Measurements from ENCODE around the gene SLC12A7. TPM values are rescaled to one million over a fixed set of nuclear protein-coding genes. Genes with fewer than 3 reads are reported as not detected.
A peak's percentile ranks its signal among the peaks of the same experiment; 100 is the strongest.

SLC12A7 gene
- total and polyA plus RNA-seq, 2 of the 13 experiments (the other 11 are each of a cell fraction or from before 2014, with no cell fraction given) = 14.0 to 18.5 TPM

DNA sequence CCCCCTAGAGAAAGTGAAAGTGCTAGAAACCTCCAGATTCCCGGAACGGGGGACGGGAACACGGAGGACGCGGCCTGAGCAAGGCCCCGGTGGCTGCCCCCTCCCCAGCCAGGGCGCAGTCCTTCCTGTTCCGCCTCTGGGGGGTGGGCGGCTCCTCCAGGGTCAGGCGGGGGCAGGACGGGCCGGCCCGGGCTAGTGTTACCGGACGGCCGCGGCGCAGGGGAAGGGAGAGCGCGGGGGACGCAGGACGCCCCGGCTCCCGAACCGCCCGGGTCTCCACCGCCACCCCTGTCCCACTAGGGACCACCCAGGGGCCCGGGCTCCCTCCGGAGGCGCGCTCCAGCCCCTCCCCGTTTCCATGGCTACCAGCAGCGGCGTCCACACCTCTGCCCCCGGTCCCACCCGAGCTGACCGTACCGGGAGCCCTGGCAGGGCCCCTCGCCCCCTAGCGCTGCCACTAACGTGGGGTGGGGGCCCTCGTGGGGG is 579 bp downstream of the SLC12A7 start (continued):
- TF ChIP-seq, protein P1, sequence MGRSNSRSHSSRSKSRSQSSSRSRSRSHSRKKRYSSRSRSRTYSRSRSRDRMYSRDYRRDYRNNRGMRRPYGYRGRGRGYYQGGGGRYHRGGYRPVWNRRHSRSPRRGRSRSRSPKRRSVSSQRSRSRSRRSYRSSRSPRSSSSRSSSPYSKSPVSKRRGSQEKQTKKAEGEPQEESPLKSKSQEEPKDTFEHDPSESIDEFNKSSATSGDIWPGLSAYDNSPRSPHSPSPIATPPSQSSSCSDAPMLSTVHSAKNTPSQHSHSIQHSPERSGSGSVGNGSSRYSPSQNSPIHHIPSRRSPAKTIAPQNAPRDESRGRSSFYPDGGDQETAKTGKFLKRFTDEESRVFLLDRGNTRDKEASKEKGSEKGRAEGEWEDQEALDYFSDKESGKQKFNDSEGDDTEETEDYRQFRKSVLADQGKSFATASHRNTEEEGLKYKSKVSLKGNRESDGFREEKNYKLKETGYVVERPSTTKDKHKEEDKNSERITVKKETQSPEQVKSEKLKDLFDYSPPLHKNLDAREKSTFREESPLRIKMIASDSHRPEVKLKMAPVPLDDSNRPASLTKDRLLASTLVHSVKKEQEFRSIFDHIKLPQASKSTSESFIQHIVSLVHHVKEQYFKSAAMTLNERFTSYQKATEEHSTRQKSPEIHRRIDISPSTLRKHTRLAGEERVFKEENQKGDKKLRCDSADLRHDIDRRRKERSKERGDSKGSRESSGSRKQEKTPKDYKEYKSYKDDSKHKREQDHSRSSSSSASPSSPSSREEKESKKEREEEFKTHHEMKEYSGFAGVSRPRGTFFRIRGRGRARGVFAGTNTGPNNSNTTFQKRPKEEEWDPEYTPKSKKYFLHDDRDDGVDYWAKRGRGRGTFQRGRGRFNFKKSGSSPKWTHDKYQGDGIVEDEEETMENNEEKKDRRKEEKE (IDR thresholded peaks at IDR 0.05) = no peak
- TF ChIP-seq ZNF556 (CRISPR knock-in tag; IDR thresholded peaks at IDR 0.05; ENCODE audit: borderline replicate concordance) (no peak), ZMYM2 (CRISPR knock-in tag; IDR thresholded peaks at IDR 0.05) (no peak), KAT7 (CRISPR knock-in tag; IDR thresholded peaks at IDR 0.05; ENCODE audit: borderline replicate concordance) (0 out of 2 replicates have a peak, but pooled peaks have one; percentile 61), ARNT (IDR thresholded peaks at IDR 0.05) (no peak), NFKBIZ (CRISPR knock-in tag; IDR thresholded peaks at IDR 0.05) (no peak), PAF1 (CRISPR knock-in tag; IDR thresholded peaks at IDR 0.05) (no peak), HNRNPUL1 (IDR thresholded peaks at IDR 0.05; ENCODE audit: low read depth, low read length) (no peak), ZNF782 (CRISPR knock-in tag; IDR thresholded peaks at IDR 0.05; ENCODE audit: borderline replicate concordance) (no peak), GFI1 (CRISPR knock-in tag; IDR thresholded peaks at IDR 0.05; ENCODE audit: borderline replicate concordance) (no peak), SATB2 (CRISPR knock-in tag; IDR thresholded peaks at IDR 0.05) (no peak)
- TF ChIP-seq, protein P2, sequence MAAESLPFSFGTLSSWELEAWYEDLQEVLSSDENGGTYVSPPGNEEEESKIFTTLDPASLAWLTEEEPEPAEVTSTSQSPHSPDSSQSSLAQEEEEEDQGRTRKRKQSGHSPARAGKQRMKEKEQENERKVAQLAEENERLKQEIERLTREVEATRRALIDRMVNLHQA (CRISPR knock-in tag; IDR thresholded peaks at IDR 0.05) = no peak
- TF ChIP-seq, protein P3, sequence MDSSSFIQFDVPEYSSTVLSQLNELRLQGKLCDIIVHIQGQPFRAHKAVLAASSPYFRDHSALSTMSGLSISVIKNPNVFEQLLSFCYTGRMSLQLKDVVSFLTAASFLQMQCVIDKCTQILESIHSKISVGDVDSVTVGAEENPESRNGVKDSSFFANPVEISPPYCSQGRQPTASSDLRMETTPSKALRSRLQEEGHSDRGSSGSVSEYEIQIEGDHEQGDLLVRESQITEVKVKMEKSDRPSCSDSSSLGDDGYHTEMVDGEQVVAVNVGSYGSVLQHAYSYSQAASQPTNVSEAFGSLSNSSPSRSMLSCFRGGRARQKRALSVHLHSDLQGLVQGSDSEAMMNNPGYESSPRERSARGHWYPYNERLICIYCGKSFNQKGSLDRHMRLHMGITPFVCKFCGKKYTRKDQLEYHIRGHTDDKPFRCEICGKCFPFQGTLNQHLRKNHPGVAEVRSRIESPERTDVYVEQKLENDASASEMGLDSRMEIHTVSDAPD (CRISPR knock-in tag; IDR thresholded peaks at IDR 0.05) = no peak
